ENCODE data around the gene GUK1. TPM values are rescaled to one million over a fixed set of nuclear protein-coding genes. Genes with fewer than 3 reads are reported as not detected.
A peak's percentile ranks its signal among the peaks of the same experiment; 100 is the strongest.

Gene GUK1
- total RNA-seq, 1 donor from 2014 or later: 115 TPM

- H3K36me3 Mint-ChIP-seq (ENCODE audit: low read depth): peaks cover 35% of the 10 kb centered on the region
- no peak for DNase-seq (ENCODE audit: low read depth, low spot score)
- TF ChIP-seq, protein P1, sequence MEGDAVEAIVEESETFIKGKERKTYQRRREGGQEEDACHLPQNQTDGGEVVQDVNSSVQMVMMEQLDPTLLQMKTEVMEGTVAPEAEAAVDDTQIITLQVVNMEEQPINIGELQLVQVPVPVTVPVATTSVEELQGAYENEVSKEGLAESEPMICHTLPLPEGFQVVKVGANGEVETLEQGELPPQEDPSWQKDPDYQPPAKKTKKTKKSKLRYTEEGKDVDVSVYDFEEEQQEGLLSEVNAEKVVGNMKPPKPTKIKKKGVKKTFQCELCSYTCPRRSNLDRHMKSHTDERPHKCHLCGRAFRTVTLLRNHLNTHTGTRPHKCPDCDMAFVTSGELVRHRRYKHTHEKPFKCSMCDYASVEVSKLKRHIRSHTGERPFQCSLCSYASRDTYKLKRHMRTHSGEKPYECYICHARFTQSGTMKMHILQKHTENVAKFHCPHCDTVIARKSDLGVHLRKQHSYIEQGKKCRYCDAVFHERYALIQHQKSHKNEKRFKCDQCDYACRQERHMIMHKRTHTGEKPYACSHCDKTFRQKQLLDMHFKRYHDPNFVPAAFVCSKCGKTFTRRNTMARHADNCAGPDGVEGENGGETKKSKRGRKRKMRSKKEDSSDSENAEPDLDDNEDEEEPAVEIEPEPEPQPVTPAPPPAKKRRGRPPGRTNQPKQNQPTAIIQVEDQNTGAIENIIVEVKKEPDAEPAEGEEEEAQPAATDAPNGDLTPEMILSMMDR (conservative IDR thresholded peaks at IDR 0.05): no peak
Observed at GRCh38 chr1:228098323-228098931, 41.7 kb upstream of the GUK1 start.

GRCh38 chr1:228099331-228099732, 40.7 kb upstream of the GUK1 start:
- Mint-ChIP-seq H3K9me3 (peaks cover 11% of the 10 kb centered on the region), H3K4me1 (peaks cover 17% of the 10 kb centered on the region), H3K27me3 (ENCODE audit: low read depth) (peaks cover 4% of the 10 kb centered on the region), H3K4me3 (peak overlapping the region; percentile 47), H3K36me3 (ENCODE audit: low read depth) (peaks cover 32% of the 10 kb centered on the region), H3K27ac (ENCODE audit: unreplicated experiment) (no peak overlapping the region)
- TF ChIP-seq, protein P1 (conservative IDR thresholded peaks at IDR 0.05): no peak
- no peak for DNase-seq (ENCODE audit: low read depth, low spot score)

More at GRCh38 chr1:228098323-228098931, 41.7 kb upstream of the GUK1 start:
- peaks cover 11% of the 10 kb centered on the region for H3K4me1 Mint-ChIP-seq
- peaks cover 11% of the 10 kb centered on the region for H3K9me3 Mint-ChIP-seq
- no peak overlapping the region for H3K27ac Mint-ChIP-seq (ENCODE audit: unreplicated experiment)
- H3K4me3 Mint-ChIP-seq: peak overlapping the region; percentile 65
- peaks cover 4% of the 10 kb centered on the region for H3K27me3 Mint-ChIP-seq (ENCODE audit: low read depth)

DNA sequence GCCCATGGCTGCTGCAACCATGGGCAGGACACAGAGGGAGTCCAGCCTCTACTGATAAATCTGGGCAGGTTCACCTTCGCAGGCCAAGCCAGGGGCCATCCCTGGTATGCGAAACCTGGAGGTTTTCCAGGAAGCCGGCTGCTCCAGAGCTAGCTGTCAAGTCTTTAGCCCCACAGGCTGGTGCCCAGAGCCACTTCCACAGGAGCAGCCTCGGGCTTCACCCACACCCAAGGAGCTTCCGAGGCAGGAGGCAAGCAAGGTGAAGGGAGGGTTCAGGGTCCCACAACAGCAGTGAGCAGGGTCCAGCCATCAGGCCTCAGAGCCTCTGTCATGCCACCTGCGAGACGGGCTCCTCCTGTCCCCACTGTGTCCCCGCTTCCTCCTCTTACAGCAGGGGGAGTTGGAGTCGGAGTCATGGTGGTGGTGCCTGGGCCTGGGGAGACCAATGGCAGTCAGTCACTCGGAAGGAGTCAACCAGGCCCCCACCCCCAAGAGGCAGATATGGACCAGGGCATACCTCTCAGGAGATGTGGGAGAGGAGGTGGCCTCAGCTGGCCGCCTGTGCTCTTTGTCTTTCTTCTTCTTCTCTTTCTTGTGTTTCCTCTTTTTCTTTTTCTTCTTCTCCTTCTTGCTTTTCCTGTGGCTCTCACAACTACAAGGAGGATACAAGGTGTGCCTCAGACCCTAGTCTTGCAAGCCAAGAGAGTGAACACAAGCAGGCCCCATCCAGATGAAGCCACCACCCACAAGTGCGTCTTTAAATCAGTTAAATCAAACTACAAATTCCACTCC, 39.1 kb upstream of the GUK1 start:
- Mint-ChIP-seq H3K9me3 (no peaks in the 10 kb centered on the region), H3K27ac (ENCODE audit: unreplicated experiment) (no peak overlapping the region), H3K4me1 (peaks cover 21% of the 10 kb centered on the region), H3K4me3 (peak overlapping the region; percentile 85), H3K36me3 (ENCODE audit: low read depth) (peaks cover 15% of the 10 kb centered on the region), H3K27me3 (ENCODE audit: low read depth) (peaks cover 4% of the 10 kb centered on the region)
- no peak for DNase-seq (ENCODE audit: low read depth, low spot score)
- TF ChIP-seq, protein P1 (conservative IDR thresholded peaks at IDR 0.05): no peak

- Mint-ChIP-seq H3K4me3 (peak overlapping the region; percentile 85), H3K4me1 (peaks cover 21% of the 10 kb centered on the region), H3K9me3 (no peaks in the 10 kb centered on the region), H3K36me3 (ENCODE audit: low read depth) (peaks cover 11% of the 10 kb centered on the region), H3K27ac (ENCODE audit: unreplicated experiment) (no peak overlapping the region), H3K27me3 (ENCODE audit: low read depth) (peaks cover 4% of the 10 kb centered on the region)
- DNase-seq (ENCODE audit: low read depth, low spot score): no peak
- TF ChIP-seq, protein P1 (conservative IDR thresholded peaks at IDR 0.05): no peak
Observed at GRCh38 chr1:228101614-228101993, 38.5 kb upstream of the GUK1 start.

- TF ChIP-seq, protein P1 (conservative IDR thresholded peaks at IDR 0.05): peak; percentile 49
- no peak overlapping the region for H3K27ac Mint-ChIP-seq (ENCODE audit: unreplicated experiment)
Observed at GRCh38 chr1:228101994-228102790, 37.9 kb upstream of the GUK1 start.

More at GRCh38 chr1:228101994-228102790, 37.9 kb upstream of the GUK1 start:
- Mint-ChIP-seq H3K9me3 (no peaks in the 10 kb centered on the region), H3K4me3 (peak overlapping the region; percentile 85), H3K4me1 (peaks cover 21% of the 10 kb centered on the region), H3K36me3 (ENCODE audit: low read depth) (peaks cover 10% of the 10 kb centered on the region), H3K27me3 (ENCODE audit: low read depth) (peaks cover 4% of the 10 kb centered on the region)
- DNase-seq (ENCODE audit: low read depth, low spot score): peak; percentile 45
